ENCODE results near the gene APOH. TPM values are rescaled to one million over a fixed set of nuclear protein-coding genes. Genes with fewer than 3 reads are reported as not detected.
A peak's percentile ranks its signal among the peaks of the same experiment; 100 is the strongest.

Gene APOH
- total RNA-seq, 2 experiments from 2014 or later = not detected

GRCh38 chr17:66250686-66251085, 21.5 kb upstream of the APOH start:
- TF ChIP-seq CTCF (IDR thresholded peaks at IDR 0.05) = no peak
- Histone ChIP-seq H3K9me3 (ENCODE audit: control insufficient read depth in 1 of 2, insufficient read depth in 1 of 2, low read length in 2 of 2) (no peaks in the 10 kb centered on the region), H3K27me3 (ENCODE audit: control insufficient read depth in 1 of 2, insufficient read depth in 2 of 2, low read length in 2 of 2) (no peaks in the 10 kb centered on the region), H3K36me3 (ENCODE audit: insufficient read depth, low read length) (no peaks in the 10 kb centered on the region), H3K27ac (ENCODE audit: low read depth in 1 of 2, low read length in 2 of 2) (no peak overlapping the region), H3K4me3 (ENCODE audit: low read length) (no peak overlapping the region), H3K4me1 (ENCODE audit: insufficient read depth, low read length) (peaks cover 31% of the 10 kb centered on the region)
- intact Hi-C loops (cut with DNase I, micrococcal nuclease) = loop anchor here in 1 of 2 experiments (2.0 kb wide), 1 partner anchor 48 kb away; no protein-coding TSS in a partner anchor
- Mint-ChIP-seq H3K27ac (peak overlapping the region; percentile 7), H3K27me3 (no peaks in the 10 kb centered on the region), H3K4me3 (peak overlapping the region; percentile 12), H3K4me1 (ENCODE audit: low read depth) (peaks cover 34% of the 10 kb centered on the region), H3K9me3 (no peaks in the 10 kb centered on the region), H3K36me3 (ENCODE audit: low read depth) (no peaks in the 10 kb centered on the region)
- ChIA-PET POLR2A (no interaction called here), CTCF (no interaction called here)
- ATAC-seq (ENCODE audit: poor library complexity) = no peak
- DNase-seq = no peak

- Histone ChIP-seq H3K27ac (ENCODE audit: low read depth in 1 of 2, low read length in 2 of 2) (no peak overlapping the region), H3K4me3 (ENCODE audit: low read length) (no peak overlapping the region), H3K9me3 (ENCODE audit: control insufficient read depth in 1 of 2, insufficient read depth in 1 of 2, low read length in 2 of 2) (no peaks in the 10 kb centered on the region), H3K4me1 (ENCODE audit: insufficient read depth, low read length) (peaks cover 36% of the 10 kb centered on the region), H3K27me3 (ENCODE audit: control insufficient read depth in 1 of 2, insufficient read depth in 2 of 2, low read length in 2 of 2) (no peaks in the 10 kb centered on the region), H3K36me3 (ENCODE audit: insufficient read depth, low read length) (no peaks in the 10 kb centered on the region)
- Mint-ChIP-seq H3K9me3 (no peaks in the 10 kb centered on the region), H3K27ac (peak overlapping the region; percentile 61), H3K4me3 (no peak overlapping the region), H3K27me3 (no peaks in the 10 kb centered on the region), H3K36me3 (ENCODE audit: low read depth) (no peaks in the 10 kb centered on the region), H3K4me1 (ENCODE audit: low read depth) (peaks cover 38% of the 10 kb centered on the region)
- intact Hi-C loops (cut with DNase I, micrococcal nuclease) = loop anchor here in 1 of 2 experiments (5.0 kb wide), 1 partner anchor 46 kb away; no protein-coding TSS in a partner anchor
- TF ChIP-seq CTCF (IDR thresholded peaks at IDR 0.05) = no peak
- CTCF ChIA-PET = no interaction called here
- DNase-seq = no peak
- POLR2A ChIA-PET = no interaction called here
- ATAC-seq (ENCODE audit: poor library complexity) = no peak
Observed at GRCh38 chr17:66248285-66248684, 19.1 kb upstream of the APOH start.

- no peaks in the 10 kb centered on the region for H3K36me3 ChIP-seq (ENCODE audit: insufficient read depth, low read length)
- intact Hi-C loops (cut with DNase I, micrococcal nuclease) = loop anchor here in 1 of 2 experiments (5.0 kb wide), 1 partner anchor 35 kb away; no protein-coding TSS in a partner anchor
- no peak for TF ChIP-seq CTCF (IDR thresholded peaks at IDR 0.05)
- DNase-seq (no peak), ATAC-seq (ENCODE audit: poor library complexity) (no peak)
- ChIA-PET POLR2A (no interaction called here), CTCF (interaction anchor here (1.2 kb wide), 1 partner anchor 325 kb away, joined by 3 read pairs; no protein-coding TSS in a partner anchor)
- H3K27me3 ChIP-seq (ENCODE audit: control insufficient read depth in 1 of 2, insufficient read depth in 2 of 2, low read length in 2 of 2) = no peaks in the 10 kb centered on the region
- H3K4me3 ChIP-seq (ENCODE audit: low read length) = no peak overlapping the region
- Mint-ChIP-seq H3K4me1 (ENCODE audit: low read depth) (peaks cover 28% of the 10 kb centered on the region), H3K27ac (no peak overlapping the region), H3K27me3 (no peaks in the 10 kb centered on the region), H3K36me3 (ENCODE audit: low read depth) (no peaks in the 10 kb centered on the region), H3K4me3 (no peak overlapping the region), H3K9me3 (no peaks in the 10 kb centered on the region)
- no peaks in the 10 kb centered on the region for H3K9me3 ChIP-seq (ENCODE audit: control insufficient read depth in 1 of 2, insufficient read depth in 1 of 2, low read length in 2 of 2)
- H3K4me1 ChIP-seq (ENCODE audit: insufficient read depth, low read length) = peaks cover 18% of the 10 kb centered on the region
- H3K27ac ChIP-seq (ENCODE audit: low read depth in 1 of 2, low read length in 2 of 2) = no peak overlapping the region
Observed at GRCh38 chr17:66241839-66242238, 12.6 kb upstream of the APOH start.
